CD8-positive, alpha-beta memory T cell (primary cell): ENCODE results near the gene DOP1A. TPM values are rescaled to one million over a fixed set of nuclear protein-coding genes. Genes with fewer than 3 reads are reported as not detected.
"Not testable (repeated sequence)": the region's sequence is repeated elsewhere in the genome, so short reads cannot be mapped to it uniquely, and the experiment has no call there.

ENCODE experiments used
- CTCF ChIA-PET: fragments of 350-600 bp; sonication (Branson Sonifier 250); formaldehyde crosslinking; loops from one replicate; lab custom pipeline; 2021; ENCODE audit warnings: antibody characterized with exemption; lab: Charles Lee
- POLR2A ChIA-PET: fragments of 350-600 bp; sonication (Branson Sonifier 250); formaldehyde crosslinking; loops from one replicate; lab custom pipeline; 2021; ENCODE audit warnings: antibody characterized with exemption; lab: Charles Lee
- DNase-seq, 5 donors: peaks; one replicate each; pipeline versions ENCODE4 v3.0.0 to v3.0.0-alpha.2; 2020 to 2022; ENCODE audit warnings: mixed read lengths in 1 of 5
- H3K27ac ChIP-seq: one replicate; pipeline ENCODE4 v1.7.0; 2013; ENCODE audit warnings: low read depth, mild to moderate bottlenecking, low read length, moderate library complexity
- H3K27me3 ChIP-seq: 2 replicates; pipeline ENCODE4 v1.7.0; 2013; ENCODE audit warnings: low read length, mild to moderate bottlenecking; ENCODE audit not compliant: insufficient read depth, poor library complexity, severe bottlenecking
- H3K36me3 ChIP-seq: 2 replicates; pipeline ENCODE4 v1.7.0; 2013; ENCODE audit warnings: mild to moderate bottlenecking, low read length, moderate library complexity; ENCODE audit not compliant: insufficient read depth
- H3K4me1 ChIP-seq: 2 replicates; pipeline ENCODE4 v1.7.0; 2013; ENCODE audit warnings: mild to moderate bottlenecking, low read length, moderate library complexity; ENCODE audit not compliant: insufficient read depth
- H3K4me3 ChIP-seq: 2 replicates; pipeline ENCODE4 v1.7.0; 2013; ENCODE audit warnings: mild to moderate bottlenecking, low read length
- H3K9me3 ChIP-seq: 2 replicates; pipeline ENCODE4 v1.7.0; 2013; ENCODE audit warnings: mild to moderate bottlenecking, low read length
- H3K27ac Mint-ChIP-seq, 8 donors: one replicate each; pipeline ENCODE4 v1.8.0; 2020 to 2021; ENCODE audit warnings: mixed read lengths in 8 of 8, mild to moderate bottlenecking in 6 of 8, inconsistent platforms in 3 of 8, moderate library complexity in 3 of 8
- H3K27me3 Mint-ChIP-seq, 2 donors: one replicate each; pipeline ENCODE4 v1.8.0; 2020 to 2021; ENCODE audit warnings: mixed read lengths in 2 of 2, mild to moderate bottlenecking in 1 of 2, moderate library complexity in 1 of 2
- H3K36me3 Mint-ChIP-seq, 3 donors: one replicate each; pipeline ENCODE4 v1.8.0; 2020 to 2021; ENCODE audit warnings: mixed read lengths in 3 of 3, inconsistent platforms in 1 of 3, mild to moderate bottlenecking in 1 of 3
- H3K4me1 Mint-ChIP-seq, 3 donors: one replicate each; pipeline ENCODE4 v1.8.0; 2020 to 2021; ENCODE audit warnings: mixed read lengths in 3 of 3, inconsistent platforms in 1 of 3, mild to moderate bottlenecking in 1 of 3
- H3K4me3 Mint-ChIP-seq, 7 donors: one replicate each; pipeline ENCODE4 v1.8.0; 2020 to 2021; ENCODE audit warnings: mixed read lengths in 7 of 7, mild to moderate bottlenecking in 6 of 7, moderate library complexity in 4 of 7, inconsistent platforms in 2 of 7
- H3K9me3 Mint-ChIP-seq, 5 donors: one replicate each; pipeline ENCODE4 v1.8.0; 2020 to 2022; ENCODE audit warnings: mixed read lengths in 5 of 5, mild to moderate bottlenecking in 3 of 5, moderate library complexity in 2 of 5, inconsistent platforms in 1 of 5
- polyA plus RNA-seq: library from polyadenylated mRNA; unstranded; fragments of 300-500 nt; fragmentation: Illumina TruSeq; gene quantifications from one replicate; pipeline ENCODE4 v1.2.3, GENCODE V29; 2021
- total RNA-seq, 2 experiments: library from RNA; stranded (reverse); gene quantifications; one replicate each; pipeline ENCODE4 v1.2.3, GENCODE V29; 2021

Gene DOP1A
- total and polyA plus RNA-seq, 3 experiments from 2014 or later, result 4.7 to 9.7 (median 8.5) TPM

GRCh38 chr6:83185096-83185495 lies 117.6 kb downstream of the DOP1A start:
- Mint-ChIP-seq H3K9me3 (no peaks in the 10 kb centered on the region), H3K4me3 (no peak overlapping the region), H3K27me3 (no peaks in the 10 kb centered on the region), H3K4me1 (peaks cover 12 to 40% (median 30%) of the 10 kb centered on the region in 3 donors), H3K27ac (peak overlapping the region in 1 of 8 donors; percentile 6), H3K36me3 (peaks cover 5 to 81% (median 30%) of the 10 kb centered on the region in 3 donors)
- ChIA-PET POLR2A (no interaction called here), CTCF (interaction anchor here (1.5 kb wide), 1 partner anchor 118 kb away, joined by 4 read pairs; the partner anchor contains the start of gene DOP1A)
- Histone ChIP-seq H3K9me3 (no peaks in the 10 kb centered on the region), H3K27me3 (no peaks in the 10 kb centered on the region), H3K27ac (no peak overlapping the region), H3K36me3 (peaks cover 25% of the 10 kb centered on the region), H3K4me1 (no peaks in the 10 kb centered on the region), H3K4me3 (no peak overlapping the region)
- DNase-seq, result no peak

GRCh38 chr6:83188501-83188900 lies 121.0 kb downstream of the DOP1A start:
- H3K4me3 Mint-ChIP-seq, result peak overlapping the region in 1 of 7 donors; percentile 19
- H3K36me3 ChIP-seq, result peaks cover 15% of the 10 kb centered on the region
- no peak for DNase-seq
- peaks cover 7% of the 10 kb centered on the region for H3K4me1 ChIP-seq
- no peaks in the 10 kb centered on the region for H3K27me3 Mint-ChIP-seq
- H3K36me3 Mint-ChIP-seq, result peaks cover 0 to 61% (median 17%) of the 10 kb centered on the region in 3 donors
- no peak overlapping the region for H3K27ac ChIP-seq
- peaks cover 31 to 56% (median 53%) of the 10 kb centered on the region in 3 donors for H3K4me1 Mint-ChIP-seq
- no peaks in the 10 kb centered on the region for H3K9me3 ChIP-seq
- ChIA-PET CTCF (interaction anchor here (4.9 kb wide), 1 partner anchor 122 kb away, joined by 31 read pairs; the partner anchor contains the start of genes DOP1A and UBE3D), POLR2A (interaction anchor here (0.7 kb wide), 1 partner anchor 681 kb away, joined by 3 read pairs; no protein-coding TSS in a partner anchor)
- no peaks in the 10 kb centered on the region for H3K27me3 ChIP-seq
- no peak overlapping the region for H3K27ac Mint-ChIP-seq
- no peak overlapping the region for H3K4me3 ChIP-seq
- no peaks in the 10 kb centered on the region for H3K9me3 Mint-ChIP-seq

- no peak for DNase-seq
- peaks cover 43 to 63% (median 61%) of the 10 kb centered on the region in 3 donors for H3K4me1 Mint-ChIP-seq
- POLR2A ChIA-PET, result interaction anchor here (0.6 to 1.3 kb wide), 2 partner anchors 25 to 1018 kb away, joined by 3 to 5 read pairs; no protein-coding TSS in a partner anchor
- CTCF ChIA-PET, result interaction anchor here (1.3 to 4.9 kb wide), 2 partner anchors 26 to 124 kb away, joined by 3 to 31 read pairs; partner anchors contain the start of genes DOP1A and UBE3D
- H3K4me3 Mint-ChIP-seq, result peak overlapping the region in 3 of 7 donors; percentile 12 to 87 (median 68)
- H3K27ac ChIP-seq, result no peak overlapping the region
- no peaks in the 10 kb centered on the region for H3K27me3 ChIP-seq
- peaks cover 15% of the 10 kb centered on the region for H3K4me1 ChIP-seq
- peak overlapping the region in 2 of 8 donors; percentile 74 to 86 for H3K27ac Mint-ChIP-seq
- no peak overlapping the region for H3K4me3 ChIP-seq
- peaks cover 0 to 44% (median 10%) of the 10 kb centered on the region in 3 donors for H3K36me3 Mint-ChIP-seq
- peaks cover 7% of the 10 kb centered on the region for H3K36me3 ChIP-seq
- no peaks in the 10 kb centered on the region for H3K9me3 Mint-ChIP-seq
- H3K9me3 ChIP-seq, result no peaks in the 10 kb centered on the region
- no peaks in the 10 kb centered on the region for H3K27me3 Mint-ChIP-seq
Observed at GRCh38 chr6:83190626-83191025, 123.2 kb downstream of the DOP1A start.

GRCh38 chr6:83191974-83192373 lies 124.5 kb downstream of the DOP1A start:
- H3K27me3 Mint-ChIP-seq, H3K27me3 ChIP-seq, H3K4me3 ChIP-seq, POLR2A ChIA-PET, H3K9me3 Mint-ChIP-seq, H3K9me3 ChIP-seq, H3K36me3 ChIP-seq, DNase-seq: not testable (repeated sequence)
- H3K27ac Mint-ChIP-seq, result peak overlapping the region in 5 of 8 donors; percentile 86 to 99 (median 98)
- peak overlapping the region; percentile 85 for H3K27ac ChIP-seq
- peaks cover 43 to 66% (median 63%) of the 10 kb centered on the region in 3 donors for H3K4me1 Mint-ChIP-seq
- peak overlapping the region; percentile 97 to 99 (median 98) for H3K4me3 Mint-ChIP-seq
- peaks cover 0 to 36% (median 6%) of the 10 kb centered on the region in 3 donors for H3K36me3 Mint-ChIP-seq
- H3K4me1 ChIP-seq, result peaks cover 15% of the 10 kb centered on the region
- CTCF ChIA-PET, result interaction anchor here (0.9 to 4.9 kb wide), 2 partner anchors 126 to 950 kb away, joined by 3 to 31 read pairs; partner anchors contain the start of genes DOP1A and UBE3D

GRCh38 chr6:83192456-83192855 lies 125.0 kb downstream of the DOP1A start:
- peak overlapping the region; percentile 85 for H3K27ac ChIP-seq
- Mint-ChIP-seq H3K4me3 (peak overlapping the region; percentile 97 to 99 (median 98)), H3K27ac (peak overlapping the region; percentile 85 to 99 (median 98)), H3K27me3 (no peaks in the 10 kb centered on the region), H3K4me1 (peaks cover 43 to 66% (median 63%) of the 10 kb centered on the region in 3 donors), H3K36me3 (peaks cover 0 to 37% (median 8%) of the 10 kb centered on the region in 3 donors), H3K9me3 (no peaks in the 10 kb centered on the region)
- ChIA-PET CTCF (interaction anchor here (0.9 to 4.9 kb wide), 2 partner anchors 126 to 950 kb away, joined by 3 to 31 read pairs; partner anchors contain the start of genes DOP1A and UBE3D), POLR2A (no interaction called here)
- H3K9me3 ChIP-seq, result no peaks in the 10 kb centered on the region
- peak overlapping the region; percentile 88 for H3K4me3 ChIP-seq
- no peaks in the 10 kb centered on the region for H3K36me3 ChIP-seq
- H3K27me3 ChIP-seq, result no peaks in the 10 kb centered on the region
- DNase-seq, result no peak
- peaks cover 15% of the 10 kb centered on the region for H3K4me1 ChIP-seq

GRCh38 chr6:83192871-83193746 lies 125.6 kb downstream of the DOP1A start, which contains the start of the genes PGM3 and RWDD2A:
Gene PGM3, minus strand, starts transcription at chr6:83193265. Its CDS starts 2,253 bp downstream, at chr6:83191012.
Gene RWDD2A, plus strand, starts transcription at chr6:83193357. Its CDS starts 1,095 bp downstream, at chr6:83194452.
- Histone ChIP-seq H3K4me3 (peak within 1 kb of the TSS; percentile 88), H3K27ac (peak within 1 kb of the TSS; percentile 85), H3K36me3 (no peaks in the 10 kb centered on the region), H3K4me1 (peaks cover 15% of the 10 kb centered on the region), H3K27me3 (no peaks in the 10 kb centered on the region), H3K9me3 (no peaks in the 10 kb centered on the region)
- peak within 1 kb of the TSS; percentile 97 to 99 (median 98) for H3K4me3 Mint-ChIP-seq
- H3K9me3 Mint-ChIP-seq, result no peaks in the 10 kb centered on the region
- H3K27me3 Mint-ChIP-seq, result no peaks in the 10 kb centered on the region
- peak; percentile 87 to 93 (median 89) for DNase-seq
- peaks cover 42 to 65% (median 62%) of the 10 kb centered on the region in 3 donors for H3K4me1 Mint-ChIP-seq
- ChIA-PET CTCF (interaction anchor here (0.9 to 2.1 kb wide), 3 partner anchors 126 to 951 kb away, joined by 3 to 11 read pairs (median 3); partner anchors contain the start of genes DOP1A and UBE3D), POLR2A (interaction anchor here (1.7 kb wide), 1 partner anchor 127 kb away, joined by 4 read pairs; the partner anchor contains the start of gene UBE3D)
- peaks cover 0 to 34% (median 8%) of the 10 kb centered on the region in 3 donors for H3K36me3 Mint-ChIP-seq
- peak within 1 kb of the TSS; percentile 85 to 99 (median 98) for H3K27ac Mint-ChIP-seq

- Mint-ChIP-seq H3K9me3 (no peaks in the 10 kb centered on the region), H3K4me1 (peaks cover 40 to 58% (median 53%) of the 10 kb centered on the region in 3 donors), H3K36me3 (peaks cover 0 to 27% (median 8%) of the 10 kb centered on the region in 3 donors), H3K27me3 (no peaks in the 10 kb centered on the region), H3K27ac (peak overlapping the region; percentile 6 to 85 (median 68)), H3K4me3 (peak overlapping the region; percentile 74 to 99 (median 97))
- peaks cover 15% of the 10 kb centered on the region for H3K4me1 ChIP-seq
- H3K9me3 ChIP-seq, result no peaks in the 10 kb centered on the region
- no peaks in the 10 kb centered on the region for H3K36me3 ChIP-seq
- ChIA-PET POLR2A (interaction anchor here (0.6 to 1.7 kb wide), 2 partner anchors 128 to 952 kb away, joined by 4 read pairs; partner anchors contain the start of gene UBE3D), CTCF (interaction anchor here (1.0 to 2.1 kb wide), 2 partner anchors 127 to 128 kb away, joined by 3 to 11 read pairs; partner anchors contain the start of genes DOP1A and UBE3D)
- H3K4me3 ChIP-seq, result peak overlapping the region; percentile 88
- H3K27ac ChIP-seq, result peak overlapping the region; percentile 85
- peak; percentile 12 to 49 (median 31) for DNase-seq
- H3K27me3 ChIP-seq, result no peaks in the 10 kb centered on the region
Observed at GRCh38 chr6:83193747-83194566, 126.5 kb downstream of the DOP1A start.
